ENCODE measurements around the gene SFMBT2.

Gene SFMBT2

GRCh38 chr10:7261351-7261750, 149.5 kb downstream of the SFMBT2 start:
- H3K27me3 ChIP-seq (ENCODE audit: control insufficient read depth in 2 of 2, insufficient read depth in 2 of 2, low read length in 2 of 2): no peaks in the 10 kb centered on the region
- no peak overlapping the region for H3K4me3 ChIP-seq (ENCODE audit: low read length in 2 of 2)
- H3K36me3 ChIP-seq (ENCODE audit: control insufficient read depth in 2 of 2, insufficient read depth in 2 of 2, low read length in 2 of 2): no peaks in the 10 kb centered on the region
- H3K4me1 ChIP-seq (ENCODE audit: control insufficient read depth in 2 of 2, insufficient read depth in 2 of 2, low read length in 2 of 2): peaks cover 2 to 3% of the 10 kb centered on the region in 2 donors
- H3K9me3 ChIP-seq (ENCODE audit: control insufficient read depth in 2 of 2, low read length in 2 of 2): no peaks in the 10 kb centered on the region
- no peak overlapping the region for H3K9ac ChIP-seq (ENCODE audit: low read depth in 1 of 2, low read length in 2 of 2)
- H3K27ac ChIP-seq (ENCODE audit: low read depth in 2 of 2, low read length in 2 of 2): no peak overlapping the region

DNA sequence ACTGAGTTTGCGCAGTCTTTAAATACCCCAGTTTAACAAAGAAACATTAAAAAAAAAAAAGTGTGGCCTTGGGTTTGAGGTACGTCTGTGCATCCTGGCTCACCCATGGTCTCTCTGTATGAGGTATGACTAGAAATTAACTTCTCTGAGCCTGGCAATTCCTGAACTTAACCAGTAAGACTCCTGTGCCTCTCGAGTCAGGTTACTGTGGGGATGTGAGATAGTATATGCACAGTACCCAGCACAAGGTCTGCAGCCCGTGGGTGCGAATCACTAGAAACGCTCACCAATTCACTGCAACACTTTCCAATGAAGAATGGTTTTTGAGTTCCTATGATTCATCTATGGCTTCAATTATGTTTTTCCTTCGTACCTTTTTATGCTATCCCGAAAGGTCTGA, 149.9 kb downstream of the SFMBT2 start:
- no peaks in the 10 kb centered on the region for H3K36me3 ChIP-seq (ENCODE audit: control insufficient read depth in 2 of 2, insufficient read depth in 2 of 2, low read length in 2 of 2)
- H3K27ac ChIP-seq (ENCODE audit: low read depth in 2 of 2, low read length in 2 of 2): no peak overlapping the region
- H3K9ac ChIP-seq (ENCODE audit: low read depth in 1 of 2, low read length in 2 of 2): no peak overlapping the region
- peaks cover 2 to 3% of the 10 kb centered on the region in 2 donors for H3K4me1 ChIP-seq (ENCODE audit: control insufficient read depth in 2 of 2, insufficient read depth in 2 of 2, low read length in 2 of 2)
- H3K9me3 ChIP-seq (ENCODE audit: control insufficient read depth in 2 of 2, low read length in 2 of 2): no peaks in the 10 kb centered on the region
- no peak overlapping the region for H3K4me3 ChIP-seq (ENCODE audit: low read length in 2 of 2)
- no peaks in the 10 kb centered on the region for H3K27me3 ChIP-seq (ENCODE audit: control insufficient read depth in 2 of 2, insufficient read depth in 2 of 2, low read length in 2 of 2)

DNA sequence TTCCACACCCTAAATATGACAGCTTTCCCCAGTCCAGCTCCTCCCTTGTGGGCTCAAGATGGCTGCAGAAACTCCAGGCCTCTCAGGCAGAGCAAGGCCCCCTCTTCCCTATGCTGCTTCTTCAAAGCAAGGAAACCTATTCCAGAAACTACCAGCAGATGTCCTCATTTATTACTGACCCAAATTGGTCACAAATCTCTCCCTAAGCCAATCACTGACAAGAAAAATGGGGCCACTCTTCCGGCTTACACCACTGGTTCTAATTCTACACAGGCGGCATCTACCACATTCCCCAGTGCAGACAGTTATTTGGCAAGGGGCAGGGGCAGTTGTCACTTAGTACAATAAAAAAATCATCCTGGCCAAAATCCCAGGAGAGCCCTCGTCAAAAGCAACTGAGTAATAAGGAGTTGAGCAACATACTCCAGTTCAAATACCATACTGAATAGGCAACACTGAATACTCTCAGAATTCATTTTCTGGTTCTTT, 150.4 kb downstream of the SFMBT2 start:
- Histone ChIP-seq H3K4me3 (ENCODE audit: low read length in 2 of 2) (no peak overlapping the region), H3K4me1 (ENCODE audit: control insufficient read depth in 2 of 2, insufficient read depth in 2 of 2, low read length in 2 of 2) (peaks cover 2 to 3% of the 10 kb centered on the region in 2 donors), H3K36me3 (ENCODE audit: control insufficient read depth in 2 of 2, insufficient read depth in 2 of 2, low read length in 2 of 2) (no peaks in the 10 kb centered on the region), H3K27ac (ENCODE audit: low read depth in 2 of 2, low read length in 2 of 2) (no peak overlapping the region), H3K9me3 (ENCODE audit: control insufficient read depth in 2 of 2, low read length in 2 of 2) (no peaks in the 10 kb centered on the region), H3K27me3 (ENCODE audit: control insufficient read depth in 2 of 2, insufficient read depth in 2 of 2, low read length in 2 of 2) (no peaks in the 10 kb centered on the region), H3K9ac (ENCODE audit: low read depth in 1 of 2, low read length in 2 of 2) (no peak overlapping the region)

GRCh38 chr10:7258948-7259523, 151.8 kb downstream of the SFMBT2 start:
- Histone ChIP-seq H3K36me3 (ENCODE audit: control insufficient read depth in 2 of 2, insufficient read depth in 2 of 2, low read length in 2 of 2) (no peaks in the 10 kb centered on the region), H3K4me3 (ENCODE audit: low read length in 2 of 2) (no peak overlapping the region), H3K27me3 (ENCODE audit: control insufficient read depth in 2 of 2, insufficient read depth in 2 of 2, low read length in 2 of 2) (no peaks in the 10 kb centered on the region), H3K27ac (ENCODE audit: low read depth in 2 of 2, low read length in 2 of 2) (no peak overlapping the region), H3K4me1 (ENCODE audit: control insufficient read depth in 2 of 2, insufficient read depth in 2 of 2, low read length in 2 of 2) (peaks cover 0 to 3% of the 10 kb centered on the region in 2 donors), H3K9me3 (ENCODE audit: control insufficient read depth in 2 of 2, low read length in 2 of 2) (no peaks in the 10 kb centered on the region), H3K9ac (ENCODE audit: low read depth in 1 of 2, low read length in 2 of 2) (no peak overlapping the region)

- H3K36me3 ChIP-seq (ENCODE audit: control insufficient read depth in 2 of 2, insufficient read depth in 2 of 2, low read length in 2 of 2): no peaks in the 10 kb centered on the region
- H3K9ac ChIP-seq (ENCODE audit: low read depth in 1 of 2, low read length in 2 of 2): no peak overlapping the region
- H3K4me1 ChIP-seq (ENCODE audit: control insufficient read depth in 2 of 2, insufficient read depth in 2 of 2, low read length in 2 of 2): peaks cover 0 to 3% of the 10 kb centered on the region in 2 donors
- H3K4me3 ChIP-seq (ENCODE audit: low read length in 2 of 2): no peak overlapping the region
- no peaks in the 10 kb centered on the region for H3K9me3 ChIP-seq (ENCODE audit: control insufficient read depth in 2 of 2, low read length in 2 of 2)
- H3K27ac ChIP-seq (ENCODE audit: low read depth in 2 of 2, low read length in 2 of 2): no peak overlapping the region
- H3K27me3 ChIP-seq (ENCODE audit: control insufficient read depth in 2 of 2, insufficient read depth in 2 of 2, low read length in 2 of 2): no peaks in the 10 kb centered on the region
Measured at GRCh38 chr10:7255517-7255916, 155.3 kb downstream of the SFMBT2 start.

- H3K4me1 ChIP-seq (ENCODE audit: control insufficient read depth in 2 of 2, insufficient read depth in 2 of 2, low read length in 2 of 2): no peaks in the 10 kb centered on the region
- no peaks in the 10 kb centered on the region for H3K36me3 ChIP-seq (ENCODE audit: control insufficient read depth in 2 of 2, insufficient read depth in 2 of 2, low read length in 2 of 2)
- no peak overlapping the region for H3K27ac ChIP-seq (ENCODE audit: low read depth in 2 of 2, low read length in 2 of 2)
- H3K9me3 ChIP-seq (ENCODE audit: control insufficient read depth in 2 of 2, low read length in 2 of 2): no peaks in the 10 kb centered on the region
- no peak overlapping the region for H3K4me3 ChIP-seq (ENCODE audit: low read length in 2 of 2)
- H3K9ac ChIP-seq (ENCODE audit: low read depth in 1 of 2, low read length in 2 of 2): no peak overlapping the region
- H3K27me3 ChIP-seq (ENCODE audit: control insufficient read depth in 2 of 2, insufficient read depth in 2 of 2, low read length in 2 of 2): no peaks in the 10 kb centered on the region
Measured at GRCh38 chr10:7251696-7252465, 159.0 kb downstream of the SFMBT2 start.

DNA sequence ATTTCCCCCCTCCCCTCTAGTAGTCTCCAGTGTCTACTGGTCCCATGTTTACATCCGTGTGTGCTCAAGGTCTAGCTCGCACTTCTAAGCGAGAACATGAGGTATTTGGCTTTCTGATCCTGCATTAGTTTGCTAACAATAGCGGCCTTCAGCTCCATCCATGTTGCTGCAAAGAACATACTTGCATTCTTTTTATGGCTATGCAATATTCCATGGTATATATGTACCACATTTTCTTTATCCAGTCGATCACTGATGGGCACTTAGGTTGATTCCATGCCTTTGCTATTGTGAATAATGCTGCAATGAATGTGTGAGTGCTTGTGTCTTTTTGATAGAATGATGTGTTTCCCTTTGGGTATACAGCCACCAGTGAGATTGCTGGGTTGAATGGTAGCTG, 160.6 kb downstream of the SFMBT2 start:
- no peak overlapping the region for H3K27ac ChIP-seq (ENCODE audit: low read depth in 2 of 2, low read length in 2 of 2)
- no peak overlapping the region for H3K4me3 ChIP-seq (ENCODE audit: low read length in 2 of 2)
- H3K9me3 ChIP-seq (ENCODE audit: control insufficient read depth in 2 of 2, low read length in 2 of 2): no peaks in the 10 kb centered on the region
- no peaks in the 10 kb centered on the region for H3K36me3 ChIP-seq (ENCODE audit: control insufficient read depth in 2 of 2, insufficient read depth in 2 of 2, low read length in 2 of 2)
- H3K9ac ChIP-seq (ENCODE audit: low read depth in 1 of 2, low read length in 2 of 2): no peak overlapping the region
- H3K4me1 ChIP-seq (ENCODE audit: control insufficient read depth in 2 of 2, insufficient read depth in 2 of 2, low read length in 2 of 2): no peaks in the 10 kb centered on the region
- no peaks in the 10 kb centered on the region for H3K27me3 ChIP-seq (ENCODE audit: control insufficient read depth in 2 of 2, insufficient read depth in 2 of 2, low read length in 2 of 2)

DNA sequence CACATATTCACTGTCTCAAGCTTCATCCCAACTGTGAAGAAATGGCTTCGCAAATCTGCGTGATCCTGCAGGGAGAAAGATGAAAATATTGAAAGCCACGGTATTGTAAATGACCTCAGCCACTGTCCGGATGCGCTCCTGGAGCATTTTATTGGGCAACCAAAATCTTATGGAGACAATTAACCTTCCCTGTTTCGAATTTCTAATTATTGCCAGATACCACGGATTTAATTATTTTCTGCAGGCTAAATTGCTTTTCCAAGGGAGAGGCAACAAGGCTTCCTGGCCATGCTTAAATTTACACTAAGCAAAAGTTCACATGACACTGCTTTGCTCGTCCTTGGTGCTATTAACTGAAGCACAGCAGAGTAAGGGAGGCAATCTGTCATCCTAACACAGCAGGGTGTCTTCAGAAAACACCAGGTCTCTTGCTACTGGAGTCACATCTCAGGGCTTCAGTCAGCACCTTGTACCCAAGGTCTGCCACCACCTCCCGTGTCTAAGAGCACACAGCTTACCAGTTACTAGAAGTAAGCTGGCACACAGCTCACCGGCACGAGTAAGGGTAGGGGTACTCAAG, 162.2 kb downstream of the SFMBT2 start:
- Histone ChIP-seq H3K4me3 (ENCODE audit: low read length in 2 of 2) (no peak overlapping the region), H3K9ac (ENCODE audit: low read depth in 1 of 2, low read length in 2 of 2) (no peak overlapping the region), H3K36me3 (ENCODE audit: control insufficient read depth in 2 of 2, insufficient read depth in 2 of 2, low read length in 2 of 2) (no peaks in the 10 kb centered on the region), H3K4me1 (ENCODE audit: control insufficient read depth in 2 of 2, insufficient read depth in 2 of 2, low read length in 2 of 2) (no peaks in the 10 kb centered on the region), H3K27me3 (ENCODE audit: control insufficient read depth in 2 of 2, insufficient read depth in 2 of 2, low read length in 2 of 2) (no peaks in the 10 kb centered on the region), H3K27ac (ENCODE audit: low read depth in 2 of 2, low read length in 2 of 2) (no peak overlapping the region), H3K9me3 (ENCODE audit: control insufficient read depth in 2 of 2, low read length in 2 of 2) (no peaks in the 10 kb centered on the region)

- no peaks in the 10 kb centered on the region for H3K4me1 ChIP-seq (ENCODE audit: control insufficient read depth in 2 of 2, insufficient read depth in 2 of 2, low read length in 2 of 2)
- H3K27me3 ChIP-seq (ENCODE audit: control insufficient read depth in 2 of 2, insufficient read depth in 2 of 2, low read length in 2 of 2): no peaks in the 10 kb centered on the region
Measured at GRCh38 chr10:7248148-7248547, 162.7 kb downstream of the SFMBT2 start.

DNA sequence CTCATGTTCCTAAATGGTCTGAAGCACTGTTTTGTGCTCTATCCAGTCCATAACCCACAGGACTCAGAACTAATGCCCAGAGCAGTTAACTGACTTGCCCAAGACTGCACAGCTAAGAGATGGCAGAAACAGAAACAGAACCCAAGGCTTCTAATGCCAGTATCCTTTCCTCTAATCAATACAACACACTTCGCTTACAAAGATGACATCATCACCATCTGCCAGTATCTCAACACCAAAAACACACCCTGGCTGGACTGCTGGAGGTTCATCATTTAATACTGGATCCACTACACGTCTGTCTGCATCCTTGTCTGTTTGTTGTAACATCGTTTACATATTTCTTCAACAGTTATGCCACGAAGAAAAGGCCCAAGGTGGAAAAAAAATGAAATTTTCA, 165.3 kb downstream of the SFMBT2 start:
- H3K27me3 ChIP-seq (ENCODE audit: control insufficient read depth in 2 of 2, insufficient read depth in 2 of 2, low read length in 2 of 2): no peaks in the 10 kb centered on the region
- H3K9ac ChIP-seq (ENCODE audit: low read depth in 1 of 2, low read length in 2 of 2): no peak overlapping the region
- H3K9me3 ChIP-seq (ENCODE audit: control insufficient read depth in 2 of 2, low read length in 2 of 2): no peaks in the 10 kb centered on the region
- H3K4me1 ChIP-seq (ENCODE audit: control insufficient read depth in 2 of 2, insufficient read depth in 2 of 2, low read length in 2 of 2): no peaks in the 10 kb centered on the region
- peaks cover 0 to 3% of the 10 kb centered on the region in 2 donors for H3K36me3 ChIP-seq (ENCODE audit: control insufficient read depth in 2 of 2, insufficient read depth in 2 of 2, low read length in 2 of 2)
- no peak overlapping the region for H3K27ac ChIP-seq (ENCODE audit: low read depth in 2 of 2, low read length in 2 of 2)
- no peak overlapping the region for H3K4me3 ChIP-seq (ENCODE audit: low read length in 2 of 2)

More at GRCh38 chr10:7248148-7248547, 162.7 kb downstream of the SFMBT2 start:
- peaks cover 0 to 3% of the 10 kb centered on the region in 2 donors for H3K36me3 ChIP-seq (ENCODE audit: control insufficient read depth in 2 of 2, insufficient read depth in 2 of 2, low read length in 2 of 2)
- no peaks in the 10 kb centered on the region for H3K9me3 ChIP-seq (ENCODE audit: control insufficient read depth in 2 of 2, low read length in 2 of 2)
- H3K9ac ChIP-seq (ENCODE audit: low read depth in 1 of 2, low read length in 2 of 2): no peak overlapping the region
- no peak overlapping the region for H3K4me3 ChIP-seq (ENCODE audit: low read length in 2 of 2)
- no peak overlapping the region for H3K27ac ChIP-seq (ENCODE audit: low read depth in 2 of 2, low read length in 2 of 2)
